H7 (cell line): ENCODE measurements around the gene DGCR6. TPM values are rescaled to one million over a fixed set of nuclear protein-coding genes. Genes with fewer than 3 reads are reported as not detected.
"Not testable (repeated sequence)": the region's sequence is repeated elsewhere in the genome, so short reads cannot be mapped to it uniquely, and the experiment has no call there.

Source experiments
- DNase-seq: peaks from one replicate; pipeline ENCODE4 v3.0.0; 2012
- H3K27me3 ChIP-seq: 2 replicates; pipeline ENCODE4 v1.6.0; 2011; ENCODE audit warnings: mild to moderate bottlenecking, low read length; ENCODE audit not compliant: control insufficient read depth, insufficient read depth
- H3K36me3 ChIP-seq: replicated peaks from 2 replicates; pipeline ENCODE4 v1.5.1; 2011; ENCODE audit warnings: low read length; ENCODE audit not compliant: control insufficient read depth, insufficient read depth
- H3K4me3 ChIP-seq: 2 replicates; pipeline ENCODE4 v1.5.1; 2011; ENCODE audit warnings: low read depth, mild to moderate bottlenecking, control low read depth, low read length, moderate library complexity; ENCODE audit not compliant: insufficient read depth
- total RNA-seq: library from RNA; depleted of rRNA; stranded (reverse); fragments of >200 nt; shearing (Covaris generic); gene quantifications from 2 replicates; pipeline ENCODE4 v1.2.3, GENCODE V29; 2014

The DGCR6 gene
- total RNA-seq, 1 experiment from 2014 or later, result 11.6 TPM

DNA sequence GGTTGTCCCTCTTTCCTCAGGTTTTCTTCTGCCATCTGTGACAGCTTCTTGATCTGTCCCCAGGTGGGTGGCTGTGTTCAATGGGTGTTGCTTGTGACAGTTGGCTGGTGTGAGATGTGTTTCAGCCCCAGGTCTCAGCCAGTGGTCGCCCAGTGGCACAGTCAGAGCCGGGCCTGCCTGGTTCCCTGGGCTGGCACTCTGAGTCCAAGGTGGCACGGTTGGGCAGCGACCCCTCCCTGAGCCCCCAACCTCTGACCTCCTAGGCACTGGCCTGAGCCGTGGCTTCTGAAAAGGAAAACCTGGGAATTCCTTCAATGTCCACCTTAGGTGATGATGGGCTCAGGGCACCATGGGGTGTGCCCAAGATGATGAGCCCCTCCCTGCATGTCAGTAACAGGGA lies 44.0 kb downstream of the DGCR6 start:
- no peak for DNase-seq
- Histone ChIP-seq H3K36me3 (no peaks in the 10 kb centered on the region), H3K27me3 (no peaks in the 10 kb centered on the region), H3K4me3 (no peak overlapping the region)

DNA sequence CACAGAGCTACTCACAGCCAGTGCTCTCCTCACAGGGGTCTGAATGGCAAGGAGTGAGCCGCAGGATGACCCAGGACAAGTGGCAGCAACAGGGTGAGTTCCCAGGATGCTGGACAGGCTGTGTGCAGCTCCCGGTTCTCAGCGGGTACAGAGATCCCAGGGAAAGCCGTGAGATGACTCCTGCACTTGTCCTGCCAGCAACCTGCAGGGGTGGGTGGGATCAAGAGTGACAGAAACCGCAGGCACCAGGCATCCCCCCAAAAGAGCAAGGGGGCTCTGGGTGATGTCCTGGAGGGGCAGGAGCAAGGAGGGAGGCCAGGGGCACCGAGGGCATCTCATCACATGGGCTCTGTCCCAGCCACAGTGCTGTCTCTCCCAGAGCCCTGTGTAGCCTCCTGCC lies 45.9 kb downstream of the DGCR6 start:
- peak; percentile 33 for DNase-seq
- H3K36me3 ChIP-seq, result no peaks in the 10 kb centered on the region
- no peaks in the 10 kb centered on the region for H3K27me3 ChIP-seq
- no peak overlapping the region for H3K4me3 ChIP-seq

DNA sequence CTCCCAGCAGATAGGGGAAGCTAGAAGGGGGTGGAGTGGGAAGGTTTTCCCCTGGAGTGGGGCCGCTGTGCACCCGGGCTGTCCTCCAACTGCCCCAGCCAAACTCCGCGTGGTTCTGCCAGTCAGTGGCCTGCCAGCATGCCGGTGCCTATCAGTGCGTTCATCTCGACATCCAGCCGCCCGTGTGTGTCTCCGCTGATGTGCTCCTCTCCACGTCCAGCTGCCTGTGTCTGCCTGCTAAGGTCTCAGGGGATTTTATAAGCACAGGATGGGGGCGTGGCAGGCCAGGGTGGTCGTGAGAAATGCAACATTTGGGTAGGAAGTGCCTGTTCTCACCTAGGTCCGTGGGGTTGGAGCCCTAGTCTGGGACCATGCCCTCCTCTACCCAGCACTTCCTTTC lies 47.0 kb downstream of the DGCR6 start:
- not testable (repeated sequence) for H3K36me3 ChIP-seq, DNase-seq, H3K27me3 ChIP-seq, H3K4me3 ChIP-seq

DNA sequence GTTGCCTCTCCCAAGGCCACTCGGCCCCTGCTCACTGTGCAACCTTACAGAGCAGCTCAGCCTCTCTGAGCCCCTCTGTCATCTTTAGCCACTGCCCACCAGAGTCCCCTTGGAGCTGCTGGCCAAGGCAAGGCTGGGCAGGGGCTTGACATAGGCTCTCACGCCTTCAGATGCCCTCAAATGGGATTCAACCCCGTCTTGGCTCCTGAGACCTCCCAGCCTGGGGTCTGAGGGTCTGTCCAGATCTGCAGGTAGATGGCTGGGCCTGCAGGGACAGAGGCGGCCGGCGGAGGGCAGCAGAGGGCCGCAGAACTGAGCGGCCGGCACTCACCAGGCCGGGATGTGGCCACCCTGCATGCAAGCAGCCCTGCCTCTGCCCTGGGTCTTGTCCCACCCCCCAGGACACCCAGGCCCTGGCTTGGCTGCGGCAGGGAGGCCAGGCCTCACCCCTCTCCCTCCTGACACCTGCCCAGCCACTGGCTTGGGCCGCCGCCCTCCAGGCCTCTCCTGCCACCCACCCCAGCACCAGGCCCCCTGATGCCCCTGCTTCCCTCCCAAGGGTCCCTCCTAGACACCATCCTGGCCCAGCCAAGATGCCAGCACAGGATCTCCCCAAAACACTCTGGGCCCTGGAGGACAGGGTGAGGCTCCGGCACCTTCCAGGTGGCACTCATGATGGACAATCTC lies 48.3 kb downstream of the DGCR6 start:
- not testable (repeated sequence) for H3K36me3 ChIP-seq, H3K4me3 ChIP-seq, H3K27me3 ChIP-seq
- DNase-seq, result peak; percentile 97

DNA sequence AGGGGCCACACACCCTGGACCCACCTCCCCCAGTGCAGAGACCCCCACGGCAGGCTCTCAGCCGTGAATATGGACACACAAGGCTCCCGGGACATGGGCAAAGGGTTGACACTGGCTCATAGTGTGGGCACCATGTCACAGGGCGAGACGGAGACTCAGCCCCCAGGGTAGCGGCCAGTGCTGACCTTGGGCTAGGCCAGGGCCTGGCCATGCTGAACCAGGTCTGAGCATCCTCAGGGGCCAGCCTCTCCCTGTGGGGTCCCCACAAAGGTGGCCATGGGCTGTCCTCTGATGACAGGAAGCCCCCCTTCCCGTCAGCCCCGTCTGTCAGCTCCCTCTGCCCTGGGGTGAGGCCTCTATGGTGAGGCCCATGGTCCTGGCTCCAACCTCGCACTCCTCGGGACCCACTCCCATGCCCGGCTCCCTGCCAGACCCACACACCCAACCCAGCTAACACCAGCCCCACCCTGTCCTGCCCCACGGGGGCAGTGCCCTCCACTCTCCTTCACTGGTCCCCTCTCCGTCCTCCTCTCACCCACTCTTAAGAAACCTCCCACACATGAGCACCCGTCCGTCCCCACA lies 49.0 kb downstream of the DGCR6 start:
- Histone ChIP-seq H3K36me3 (no peaks in the 10 kb centered on the region), H3K4me3 (no peak overlapping the region), H3K27me3 (no peaks in the 10 kb centered on the region)
- DNase-seq, result peak; percentile 57

DNA sequence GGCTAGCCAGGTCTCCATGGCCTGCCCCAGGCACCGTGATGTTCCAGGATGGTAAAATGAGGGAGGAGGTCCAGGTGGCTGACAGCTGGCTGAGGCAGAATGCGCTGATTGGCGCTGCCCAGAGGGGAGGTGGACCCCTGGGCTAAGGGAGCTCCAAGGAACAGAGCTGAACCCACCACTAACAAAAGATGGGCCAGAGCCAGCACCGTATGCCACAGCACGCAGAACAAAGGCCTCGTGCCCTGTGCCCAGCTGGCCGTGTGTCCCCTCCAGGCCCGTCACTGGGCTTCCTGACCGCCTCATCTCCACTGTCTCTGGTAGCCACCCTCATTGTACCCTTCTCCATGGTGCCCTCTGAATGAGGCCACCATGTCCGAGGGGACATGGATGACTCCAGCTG lies 49.6 kb downstream of the DGCR6 start:
- Histone ChIP-seq H3K27me3 (no peaks in the 10 kb centered on the region), H3K36me3 (no peaks in the 10 kb centered on the region), H3K4me3 (no peak overlapping the region)
- DNase-seq, result peak; percentile 50

DNA sequence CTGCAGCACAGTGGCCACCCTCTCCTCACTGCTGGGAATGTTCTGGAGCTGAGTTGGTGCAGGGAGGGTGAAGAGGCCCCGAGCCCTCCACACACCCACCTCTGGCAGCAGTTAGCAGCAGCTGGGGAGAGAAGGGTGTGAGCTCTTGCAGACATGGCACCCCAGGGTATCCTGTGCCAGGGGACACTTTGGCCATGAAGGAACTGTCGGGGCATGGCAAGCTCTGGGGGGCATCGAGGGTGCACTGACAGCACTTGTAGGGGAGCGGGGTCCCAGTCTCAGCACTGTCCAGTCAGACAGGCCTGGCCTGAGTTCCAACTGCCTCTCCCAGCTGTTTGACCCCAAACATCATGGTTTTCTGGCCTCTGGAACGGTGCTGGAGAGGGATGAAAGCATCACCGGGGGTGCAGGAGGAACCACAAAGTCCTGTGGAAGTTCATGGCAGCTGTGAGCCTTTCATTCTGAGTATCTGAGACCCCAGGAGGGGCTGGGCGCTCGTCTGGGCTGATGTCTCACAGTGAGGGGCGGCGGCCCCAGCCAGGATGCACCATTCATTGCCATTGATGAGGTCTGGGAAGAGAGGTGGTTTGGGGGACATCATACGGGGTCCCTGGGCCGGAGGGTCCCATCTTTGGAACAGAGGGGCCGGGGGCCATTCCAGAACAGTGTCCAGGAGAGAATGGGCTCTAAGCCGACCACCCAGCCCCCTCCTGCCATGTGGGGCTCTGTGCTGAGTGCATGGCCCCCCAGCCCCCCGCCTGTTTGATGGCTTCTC lies 50.2 kb downstream of the DGCR6 start:
- not testable (repeated sequence) for H3K36me3 ChIP-seq, H3K27me3 ChIP-seq, H3K4me3 ChIP-seq
- DNase-seq, result peak; percentile 44

DNA sequence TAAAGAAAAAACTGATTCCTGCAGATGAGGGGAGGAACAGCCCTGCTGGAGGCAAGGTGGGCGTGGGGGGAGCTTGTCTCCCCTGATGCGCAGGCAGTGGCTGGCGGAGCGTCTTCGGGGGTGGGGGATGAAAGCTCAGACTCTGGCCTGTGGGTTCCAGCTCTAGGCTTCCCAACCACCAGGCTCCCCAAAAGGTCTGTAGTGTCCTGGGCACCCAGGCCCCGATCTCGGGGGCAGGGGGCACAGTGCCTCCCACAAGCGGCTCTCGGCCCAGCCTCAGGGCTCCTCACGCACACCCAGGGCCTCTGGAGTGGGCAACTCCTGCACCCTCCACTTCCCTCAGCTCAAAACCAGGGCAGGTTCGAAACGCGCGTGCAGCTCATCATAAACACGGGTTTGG lies 50.8 kb downstream of the DGCR6 start:
- not testable (repeated sequence) for H3K36me3 ChIP-seq, H3K27me3 ChIP-seq, H3K4me3 ChIP-seq
- DNase-seq, result peak; percentile 30

DNA sequence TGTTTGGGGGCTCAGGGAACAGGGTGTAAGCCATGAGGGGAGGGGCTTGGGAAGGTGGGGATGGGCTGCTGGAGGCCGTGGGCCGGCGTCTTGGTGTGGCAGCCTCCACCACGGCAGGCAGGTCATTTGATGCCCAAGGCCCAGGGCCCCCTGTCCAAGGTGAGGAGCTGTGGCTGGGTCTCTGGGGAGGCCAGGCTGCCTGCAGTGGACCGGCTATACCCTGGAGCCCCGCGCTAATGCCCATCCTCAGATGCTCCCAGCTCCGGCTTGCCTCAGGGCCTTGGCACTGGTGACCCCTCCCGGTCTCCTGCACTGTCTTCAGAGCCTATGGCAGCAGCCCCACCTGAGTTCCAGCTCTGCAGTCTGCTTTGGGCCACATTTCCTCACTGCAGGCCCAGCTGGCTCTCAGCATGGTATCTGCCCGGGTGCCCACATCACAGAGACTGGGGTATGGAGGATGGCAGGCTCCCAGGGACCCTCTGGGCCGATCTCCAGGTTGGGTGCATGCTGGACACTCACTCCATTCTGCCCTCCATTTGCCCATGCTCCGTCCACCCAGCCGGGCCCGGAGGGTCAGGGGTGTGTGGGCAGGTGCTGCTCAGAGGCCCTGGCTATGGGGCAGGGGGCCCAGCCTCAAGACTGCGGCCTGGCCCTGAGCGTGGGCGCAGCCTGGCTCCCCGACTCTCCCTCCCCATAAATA lies 51.7 kb downstream of the DGCR6 start:
- not testable (repeated sequence) for H3K4me3 ChIP-seq, H3K27me3 ChIP-seq, H3K36me3 ChIP-seq
- peak; percentile 52 for DNase-seq

DNA sequence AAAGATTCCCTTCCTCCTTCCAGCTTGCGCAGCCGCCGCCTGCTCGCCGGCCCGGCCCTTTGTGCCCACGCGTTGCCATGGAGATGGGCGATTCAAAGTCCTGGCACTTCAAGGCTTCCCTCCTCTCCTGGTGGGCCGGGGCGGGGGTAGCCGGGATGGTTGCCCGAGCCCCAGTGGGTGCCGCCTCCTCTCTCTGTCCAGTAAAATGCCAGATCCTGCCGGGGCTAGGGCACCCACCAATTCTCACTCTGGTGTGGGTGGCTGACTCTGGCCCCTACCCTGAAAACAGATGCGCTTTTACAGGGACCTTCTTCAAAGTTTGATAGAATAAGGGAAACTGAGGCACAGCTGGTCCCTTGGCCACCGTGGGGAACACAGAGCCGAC lies 52.2 kb downstream of the DGCR6 start:
- not testable (repeated sequence) for H3K4me3 ChIP-seq, DNase-seq, H3K36me3 ChIP-seq, H3K27me3 ChIP-seq

DNA sequence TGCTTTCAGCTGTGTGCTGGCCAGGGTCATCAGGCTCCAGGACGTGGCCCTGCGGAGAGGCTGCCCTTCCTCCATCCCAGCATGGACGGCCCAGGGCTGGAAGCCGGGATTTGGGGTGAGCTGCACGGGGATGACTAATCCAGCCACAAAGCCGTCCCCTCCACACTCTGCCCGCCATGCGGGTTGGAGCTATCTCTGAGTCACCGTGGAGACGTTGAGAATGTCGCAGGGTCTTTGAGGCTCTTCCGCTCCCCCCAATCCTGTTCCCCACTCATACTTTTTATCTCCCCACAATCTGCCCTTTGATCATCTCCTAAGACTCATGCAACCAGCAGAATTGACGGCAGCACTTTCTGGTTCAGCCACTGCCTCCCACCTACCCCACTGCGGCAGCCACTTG lies 52.6 kb downstream of the DGCR6 start:
- H3K27me3 ChIP-seq, DNase-seq, H3K4me3 ChIP-seq, H3K36me3 ChIP-seq: not testable (repeated sequence)

DNA sequence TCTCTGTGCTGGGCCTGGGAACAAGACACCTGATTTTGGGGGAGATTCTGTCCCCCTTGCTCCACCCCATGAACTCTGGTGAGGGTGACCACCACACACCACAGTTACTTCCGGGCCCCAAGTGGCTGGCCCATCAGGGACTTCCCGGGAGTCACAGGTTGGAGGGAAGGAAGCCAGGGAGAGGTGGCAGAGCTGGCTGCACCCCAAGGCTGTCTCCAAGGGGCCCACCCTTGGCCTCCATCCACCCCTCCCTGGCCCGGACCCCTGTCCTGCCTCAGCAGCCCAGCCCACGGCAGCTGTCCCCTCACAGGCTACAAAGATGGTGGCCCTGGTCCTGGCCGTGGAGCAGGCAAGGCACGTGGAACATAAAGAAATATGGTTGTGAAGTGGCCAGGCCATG lies 53.1 kb downstream of the DGCR6 start:
- not testable (repeated sequence) for H3K27me3 ChIP-seq, H3K36me3 ChIP-seq, DNase-seq, H3K4me3 ChIP-seq

DNA sequence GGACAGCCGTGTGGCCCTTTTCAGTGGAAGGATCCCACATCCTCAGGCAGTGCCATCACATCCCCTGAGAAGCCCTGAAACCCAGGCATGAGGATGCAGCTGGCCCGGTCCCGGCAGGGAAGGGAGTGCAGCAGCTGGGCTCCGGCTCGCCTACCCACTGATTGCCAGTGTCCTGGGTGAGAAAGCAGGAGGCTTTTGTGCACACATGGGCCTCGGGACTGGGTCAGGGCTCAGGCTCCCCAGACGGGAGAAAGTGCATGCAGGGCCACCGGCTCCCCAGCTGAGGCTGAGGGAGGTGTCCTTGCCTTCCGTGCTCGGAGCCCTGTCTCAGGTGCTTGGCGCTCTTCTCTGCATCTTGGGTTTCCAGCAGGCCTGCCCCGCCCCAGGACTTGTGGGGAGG lies 53.6 kb downstream of the DGCR6 start:
- peak; percentile 44 for DNase-seq
- H3K36me3 ChIP-seq, H3K27me3 ChIP-seq, H3K4me3 ChIP-seq: not testable (repeated sequence)

DNA sequence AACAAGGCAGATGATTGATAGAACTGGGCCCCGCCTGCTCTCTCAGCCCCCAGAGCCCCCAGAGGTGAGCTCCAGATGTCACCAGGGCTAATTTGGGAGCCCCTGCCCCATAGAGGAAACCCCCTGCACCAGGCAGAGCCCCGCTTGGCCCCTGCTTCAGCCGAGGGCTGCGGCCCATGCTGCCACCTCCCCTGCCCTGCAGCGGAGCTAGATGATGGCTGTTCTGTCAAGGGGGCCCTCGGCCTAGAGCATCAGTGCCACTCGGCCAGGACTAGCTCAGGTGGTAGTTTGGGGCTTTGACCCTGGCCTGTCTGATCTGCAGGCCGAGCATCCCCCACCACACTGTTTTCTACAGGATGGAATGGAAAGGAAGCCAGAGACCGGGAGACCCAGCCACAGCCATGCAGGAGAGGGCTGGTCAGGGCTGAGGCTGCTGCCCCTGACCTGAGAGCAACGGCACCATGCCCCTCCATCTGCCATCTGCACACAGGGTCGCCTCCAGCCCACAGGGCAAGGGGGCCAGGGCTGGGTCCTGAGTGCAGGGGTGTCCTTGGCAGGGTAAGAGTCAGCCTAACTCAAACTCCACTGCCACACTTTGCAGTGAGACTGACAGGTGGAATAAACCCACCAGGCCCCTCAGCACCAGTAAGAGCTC lies 54.2 kb downstream of the DGCR6 start:
- H3K27me3 ChIP-seq, H3K36me3 ChIP-seq, H3K4me3 ChIP-seq: not testable (repeated sequence)
- DNase-seq, result peak; percentile 30
